ENCODE measurements around the gene TGFBR3.

The TGFBR3 gene

GRCh38 chr1:91747666-91748065, 138.3 kb downstream of the TGFBR3 start:
- no peak for DNase-seq (ENCODE audit: low spot score)
- no peak overlapping the region for H3K27ac ChIP-seq
- ChIA-PET CTCF (interaction anchor here (0.6 kb wide), 1 partner anchor 110 kb away, joined by 6 read pairs; no protein-coding TSS in a partner anchor), POLR2A (ENCODE audit: low non-redundant PET) (no interaction called here)
- TF ChIP-seq CTCF (conservative IDR thresholded peaks at IDR 0.05; ENCODE audit: low read depth): no peak

GRCh38 chr1:91746728-91747338, 139.1 kb downstream of the TGFBR3 start:
- POLR2A ChIA-PET (ENCODE audit: low non-redundant PET): no interaction called here
- CTCF ChIA-PET: interaction anchor here (0.7 kb wide), 1 partner anchor 137 kb away, joined by 5 read pairs; no protein-coding TSS in a partner anchor
- no peak for TF ChIP-seq CTCF (conservative IDR thresholded peaks at IDR 0.05; ENCODE audit: low read depth)
- no peak for DNase-seq (ENCODE audit: low spot score)
- no peak overlapping the region for H3K27ac ChIP-seq

GRCh38 chr1:91745640-91746373, 140.1 kb downstream of the TGFBR3 start:
- no peak overlapping the region for H3K27ac ChIP-seq
- no peak for TF ChIP-seq CTCF (conservative IDR thresholded peaks at IDR 0.05; ENCODE audit: low read depth)
- DNase-seq (ENCODE audit: low spot score): peak; percentile 62
- ChIA-PET CTCF (interaction anchor here (0.6 to 0.7 kb wide), 2 partner anchors 521 to 1030 kb away, joined by 3 read pairs; no protein-coding TSS in a partner anchor), POLR2A (ENCODE audit: low non-redundant PET) (no interaction called here)

- H3K27ac ChIP-seq: no peak overlapping the region
- no peak for DNase-seq (ENCODE audit: low spot score)
- POLR2A ChIA-PET (ENCODE audit: low non-redundant PET): no interaction called here
- TF ChIP-seq CTCF (conservative IDR thresholded peaks at IDR 0.05; ENCODE audit: low read depth): no peak
- CTCF ChIA-PET: no interaction called here
These were observed 140.9 kb downstream of the TGFBR3 start for GRCh38 chr1:91744953-91745639.

GRCh38 chr1:91742848-91743292, 143.1 kb downstream of the TGFBR3 start:
- CTCF ChIA-PET: no interaction called here
- H3K27ac ChIP-seq: peak overlapping the region; percentile 80
- POLR2A ChIA-PET (ENCODE audit: low non-redundant PET): no interaction called here
- no peak for TF ChIP-seq CTCF (conservative IDR thresholded peaks at IDR 0.05; ENCODE audit: low read depth)
- DNase-seq (ENCODE audit: low spot score): no peak

- ChIA-PET POLR2A (ENCODE audit: low non-redundant PET) (no interaction called here), CTCF (no interaction called here)
- peak overlapping the region; percentile 32; the same call in 1 of the 2 replicates for H3K27ac ChIP-seq
- no peak for DNase-seq (ENCODE audit: low spot score)
- TF ChIP-seq CTCF (conservative IDR thresholded peaks at IDR 0.05; ENCODE audit: low read depth): no peak
These were observed 144.0 kb downstream of the TGFBR3 start for GRCh38 chr1:91741906-91742305.

Measured in RWPE1 (cell line).